ENCODE results near the gene DCDC1.

GRCh38 chr11:31218847-31219246, 150.7 kb downstream of the DCDC1 start:
- TF ChIP-seq CTCF (IDR thresholded peaks at IDR 0.05) = no peak
- no peak for TF ChIP-seq POLR2A (IDR thresholded peaks at IDR 0.05)
- TF ChIP-seq POLR2AphosphoS5 (IDR thresholded peaks at IDR 0.05; ENCODE audit: insufficient read depth in 1 of 2, low read depth in 1 of 2) = no peak
